WTC11 (cell line): ENCODE data around the gene AURKB. TPM values are rescaled to one million over a fixed set of nuclear protein-coding genes. Genes with fewer than 3 reads are reported as not detected.
A peak's percentile ranks its signal among the peaks of the same experiment; 100 is the strongest.
"Not testable (repeated sequence)": the region's sequence is repeated elsewhere in the genome, so short reads cannot be mapped to it uniquely, and the experiment has no call there.

Source experiments
- ATAC-seq: fragments of 200-7000 bp; cut with Tn5 transposase; 2 replicates; pipeline ENCODE4 v1.10.0; 2021; ENCODE audit warnings: mild to moderate bottlenecking, moderate library complexity
- CTCF ChIA-PET: fragments of 300-600 bp; sonication (Branson Sonifier 250); formaldehyde crosslinking; loops from one replicate; lab custom pipeline; 2021; ENCODE audit warnings: antibody characterized with exemption; lab: Charles Lee
- POLR2A ChIA-PET: fragments of 350-600 bp; sonication (Branson Sonifier 250); formaldehyde crosslinking; loops from one replicate; lab custom pipeline; 2021; ENCODE audit warnings: antibody characterized with exemption; lab: Charles Lee
- DNase-seq: peaks from one replicate; pipeline ENCODE4 v3.0.0; 2021; ENCODE audit warnings: low spot score
- H3K27ac Mint-ChIP-seq: 2 replicates; pipeline ENCODE4 v1.8.0; 2021; ENCODE audit warnings: mixed read lengths
- H3K27me3 Mint-ChIP-seq: 2 replicates; pipeline ENCODE4 v1.8.0; 2021; ENCODE audit warnings: low read depth, mild to moderate bottlenecking, moderate library complexity, mixed read lengths
- H3K36me3 Mint-ChIP-seq: 2 replicates; pipeline ENCODE4 v1.8.0; 2021; ENCODE audit warnings: mixed read lengths
- H3K4me1 Mint-ChIP-seq: 2 replicates; pipeline ENCODE4 v1.8.0; 2022; ENCODE audit warnings: mixed read lengths
- H3K4me3 Mint-ChIP-seq: 2 replicates; pipeline ENCODE4 v1.8.0; 2021; ENCODE audit warnings: mild to moderate bottlenecking, moderate library complexity, mixed read lengths
- H3K9me3 Mint-ChIP-seq: 2 replicates; pipeline ENCODE4 v1.8.0; 2021; ENCODE audit warnings: mixed read lengths
- ARID4B ChIP-seq: sonication (generic); formaldehyde crosslinking; IDR thresholded peaks from 2 replicates; pipeline ENCODE4 v1.8.0; 2023; ENCODE audit warnings: missing genetic modification reagents, mild to moderate bottlenecking, borderline replicate concordance
- ATF1 ChIP-seq: sonication (generic); formaldehyde crosslinking; IDR thresholded peaks from 2 replicates; pipeline ENCODE4 v1.8.1; 2023; ENCODE audit warnings: mild to moderate bottlenecking, moderate library complexity, missing genetic modification reagents
- CREM ChIP-seq: sonication (generic); formaldehyde crosslinking; IDR thresholded peaks from 2 replicates; pipeline ENCODE4 v1.8.1; 2022; ENCODE audit warnings: mild to moderate bottlenecking, missing genetic modification reagents, moderate library complexity
- E2F5 ChIP-seq: sonication (generic); formaldehyde crosslinking; IDR thresholded peaks from 2 replicates; pipeline ENCODE4 v1.8.1; 2022; ENCODE audit warnings: mild to moderate bottlenecking, moderate library complexity, missing genetic modification reagents
- ELF4 ChIP-seq: sonication (generic); formaldehyde crosslinking; IDR thresholded peaks from 2 replicates; pipeline ENCODE4 v1.8.1; 2022; ENCODE audit warnings: low read depth, mild to moderate bottlenecking, moderate library complexity, missing genetic modification reagents
- HMGXB4 ChIP-seq: sonication (generic); formaldehyde crosslinking; IDR thresholded peaks from 2 replicates; pipeline ENCODE4 v1.8.1; 2023; ENCODE audit warnings: mild to moderate bottlenecking, moderate library complexity, missing genetic modification reagents
- IRF2 ChIP-seq: sonication (generic); formaldehyde crosslinking; IDR thresholded peaks from 2 replicates; pipeline ENCODE4 v1.8.0; 2022; ENCODE audit warnings: low read depth, missing genetic modification reagents, borderline replicate concordance
- JUN ChIP-seq: sonication (generic); formaldehyde crosslinking; IDR thresholded peaks from 2 replicates; pipeline ENCODE4 v1.8.0; 2023; ENCODE audit warnings: mild to moderate bottlenecking, missing genetic modification reagents
- OVOL2 ChIP-seq: fragments of 250-450 bp; sonication (Bioruptor Pico); IDR thresholded peaks from 2 replicates; pipeline ENCODE4 v1.9.0; 2021; ENCODE audit warnings: mild to moderate bottlenecking, borderline replicate concordance
- RELA ChIP-seq: sonication (generic); formaldehyde crosslinking; IDR thresholded peaks from 2 replicates; pipeline ENCODE4 v1.8.1; 2022; ENCODE audit warnings: missing genetic modification reagents, mild to moderate bottlenecking, borderline replicate concordance
- STAT6 ChIP-seq: sonication (generic); formaldehyde crosslinking; conservative IDR thresholded peaks from 2 replicates; pipeline ENCODE4 v1.8.1; 2023; ENCODE audit warnings: mild to moderate bottlenecking, low read depth, missing genetic modification reagents, moderate library complexity
- TEAD1 ChIP-seq: sonication (generic); formaldehyde crosslinking; IDR thresholded peaks from 2 replicates; pipeline ENCODE4 v1.8.0; 2022; ENCODE audit warnings: mild to moderate bottlenecking, missing genetic modification reagents
- TP53 ChIP-seq: sonication (generic); formaldehyde crosslinking; IDR thresholded peaks from 2 replicates; pipeline ENCODE4 v1.8.1; 2023; ENCODE audit warnings: mild to moderate bottlenecking, missing genetic modification reagents
- ZNF121 ChIP-seq: sonication (generic); formaldehyde crosslinking; IDR thresholded peaks from 2 replicates; pipeline ENCODE4 v1.8.0; 2023; ENCODE audit warnings: missing genetic modification reagents
- ZNF423 ChIP-seq: fragments of 250-450 bp; sonication (Bioruptor Pico); IDR thresholded peaks from 2 replicates; pipeline ENCODE4 v2.1.2; 2022; ENCODE audit warnings: mild to moderate bottlenecking, moderate library complexity
- ZSCAN18 ChIP-seq: fragments of 250-450 bp; sonication (Bioruptor Pico); IDR thresholded peaks from 2 replicates; pipeline ENCODE4 v2.1.2; 2022; ENCODE audit warnings: mild to moderate bottlenecking, moderate library complexity
- total RNA-seq: library from RNA; stranded (reverse); gene quantifications from 3 replicates; pipeline ENCODE4 v1.2.3, GENCODE V29; 2021

AURKB gene
- total RNA-seq, 1 experiment from 2014 or later: 215 TPM

GRCh38 chr17:8253801-8254200 lies 43.4 kb upstream of the AURKB start (continued):
- TF ChIP-seq ZSCAN18 (no peak), OVOL2 (CRISPR knock-in tag) (no peak), E2F5 (CRISPR knock-in tag) (no peak), JUN (CRISPR knock-in tag) (no peak)

GRCh38 chr17:8251411-8251810 lies 41.0 kb upstream of the AURKB start:
- not testable (repeated sequence) for ATAC-seq, H3K4me3 Mint-ChIP-seq, H3K27ac Mint-ChIP-seq, DNase-seq, H3K9me3 Mint-ChIP-seq, H3K27me3 Mint-ChIP-seq
- peaks cover 28% of the 10 kb centered on the region for H3K36me3 Mint-ChIP-seq
- H3K4me1 Mint-ChIP-seq: peaks cover 14% of the 10 kb centered on the region
- ChIA-PET POLR2A (interaction anchor here (0.6 kb wide), 1 partner anchor 19 kb away, joined by 9 read pairs; no protein-coding TSS in a partner anchor), CTCF (interaction anchor here (1.4 kb wide), 1 partner anchor 49 kb away, joined by 4 read pairs; no protein-coding TSS in a partner anchor)

- ATAC-seq: no peak
- 0 out of 2 replicates have a peak, but pooled peaks cover 7% of the 10 kb centered on the region for H3K9me3 Mint-ChIP-seq
- peak overlapping the region; percentile 99 for H3K27ac Mint-ChIP-seq
- peaks cover 17% of the 10 kb centered on the region for H3K4me1 Mint-ChIP-seq
- TF ChIP-seq ZNF423 (CRISPR knock-in tag) (no peak), ZNF121 (no peak), HMGXB4 (CRISPR knock-in tag) (no peak), ELF4 (no peak), RELA (CRISPR knock-in tag) (no peak), TEAD1 (CRISPR knock-in tag) (no peak), STAT6 (CRISPR knock-in tag) (no peak), IRF2 (no peak), JUN (CRISPR knock-in tag) (no peak), ARID4B (CRISPR knock-in tag) (no peak), TP53 (CRISPR knock-in tag) (no peak), ATF1 (no peak), CREM (CRISPR knock-in tag) (no peak)
- TF ChIP-seq, all 79 proteins: peak for 0
- peak overlapping the region; percentile 97 for H3K4me3 Mint-ChIP-seq
- no peak for DNase-seq
- ChIA-PET POLR2A (interaction anchor here (1.1 to 4.7 kb wide), 6 partner anchors 23 to 126 kb away, joined by 3 to 31 read pairs (median 14); partner anchors contain the start of genes PER1, RANGRF and SLC25A35), CTCF (interaction anchor here (1.7 kb wide), 1 partner anchor 51 kb away, joined by 8 read pairs; no protein-coding TSS in a partner anchor)
- H3K36me3 Mint-ChIP-seq: peaks cover 20% of the 10 kb centered on the region
- no peaks in the 10 kb centered on the region for H3K27me3 Mint-ChIP-seq
Observed at GRCh38 chr17:8249621-8250500, 39.5 kb upstream of the AURKB start.
